GM18951 (cell line): ENCODE measurements around the gene SORCS1.

Source experiments
- POLR2A ChIP-seq: IDR thresholded peaks from 4 replicates; pipeline ENCODE4 v1.6.1; 2011; ENCODE audit warnings: mild to moderate bottlenecking; ENCODE audit not compliant: insufficient read length, insufficient read depth; ENCODE audit errors: extremely low read depth
- in situ Hi-C: fragments of 300-500 bp; cut with MboI; formaldehyde crosslinking; loops from one replicate; pipeline ENCODE4 v1.12.0; 2022; ENCODE audit warnings: low sequenced_read_pairs, mixed read lengths, inconsistent platforms; ENCODE audit not compliant: unreplicated experiment

The SORCS1 gene

GRCh38 chr10:106707657-106708056 lies 456.8 kb downstream of the SORCS1 start:
- in situ Hi-C loops, result no loop called here
- TF ChIP-seq POLR2A, result no peak

GRCh38 chr10:106706127-106706526 lies 458.4 kb downstream of the SORCS1 start:
- in situ Hi-C loops, result no loop called here
- TF ChIP-seq POLR2A, result no peak

- in situ Hi-C loops, result no loop called here
- TF ChIP-seq POLR2A, result no peak
Observed at GRCh38 chr10:106705681-106706100, 458.8 kb downstream of the SORCS1 start.

GRCh38 chr10:106696239-106696638 lies 468.3 kb downstream of the SORCS1 start:
- in situ Hi-C loops, result no loop called here

DNA sequence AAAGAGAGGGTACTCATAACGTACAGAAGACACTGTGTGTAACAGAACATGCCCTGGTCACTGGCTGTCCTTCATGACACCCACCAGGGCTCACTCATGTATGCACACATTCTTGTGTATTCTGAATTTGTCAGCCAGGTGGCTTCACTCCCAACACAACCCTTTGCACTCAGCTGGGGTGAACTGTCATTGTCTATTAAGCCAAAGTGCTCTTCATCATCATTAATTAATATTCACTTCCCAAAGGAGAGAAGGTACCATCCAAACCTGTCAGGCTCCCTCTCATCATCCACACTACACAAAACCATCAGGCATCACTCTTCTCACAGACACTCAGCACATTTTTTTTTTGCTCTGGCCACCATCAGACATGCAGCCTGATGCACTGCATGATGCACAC lies 469.8 kb downstream of the SORCS1 start:
- no peak for TF ChIP-seq POLR2A
- in situ Hi-C loops, result no loop called here

More at GRCh38 chr10:106696239-106696638, 468.3 kb downstream of the SORCS1 start:
- TF ChIP-seq POLR2A, result no peak

GRCh38 chr10:106682175-106682574 lies 482.3 kb downstream of the SORCS1 start:
- no peak for TF ChIP-seq POLR2A
- in situ Hi-C loops, result no loop called here

- in situ Hi-C loops, result no loop called here
- no peak for TF ChIP-seq POLR2A
Observed at GRCh38 chr10:106680061-106680460, 484.4 kb downstream of the SORCS1 start.

- no peak for TF ChIP-seq POLR2A
- in situ Hi-C loops, result no loop called here
Observed at GRCh38 chr10:106679314-106679713, 485.2 kb downstream of the SORCS1 start.

GRCh38 chr10:106672517-106673175 lies 491.9 kb downstream of the SORCS1 start:
- in situ Hi-C loops, result no loop called here
- TF ChIP-seq POLR2A, result no peak

DNA sequence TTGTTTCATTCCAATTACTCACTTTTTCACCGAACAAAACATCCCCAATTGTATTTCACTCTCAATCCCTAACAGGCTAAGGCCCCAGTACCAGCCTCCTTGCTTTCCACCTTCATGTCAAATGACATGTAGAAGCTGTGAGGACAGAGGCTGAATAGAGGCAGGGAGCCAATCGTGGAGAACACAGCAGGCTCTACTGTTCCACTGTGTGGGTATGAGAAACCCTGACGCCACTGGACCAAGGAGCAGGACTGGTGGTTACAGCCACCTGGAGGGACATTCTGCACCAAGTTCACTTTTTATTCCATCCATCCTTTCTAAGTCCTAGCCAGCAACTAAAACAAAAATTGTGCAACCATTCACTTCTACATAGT lies 502.8 kb downstream of the SORCS1 start:
- in situ Hi-C loops, result no loop called here
- TF ChIP-seq POLR2A, result no peak

DNA sequence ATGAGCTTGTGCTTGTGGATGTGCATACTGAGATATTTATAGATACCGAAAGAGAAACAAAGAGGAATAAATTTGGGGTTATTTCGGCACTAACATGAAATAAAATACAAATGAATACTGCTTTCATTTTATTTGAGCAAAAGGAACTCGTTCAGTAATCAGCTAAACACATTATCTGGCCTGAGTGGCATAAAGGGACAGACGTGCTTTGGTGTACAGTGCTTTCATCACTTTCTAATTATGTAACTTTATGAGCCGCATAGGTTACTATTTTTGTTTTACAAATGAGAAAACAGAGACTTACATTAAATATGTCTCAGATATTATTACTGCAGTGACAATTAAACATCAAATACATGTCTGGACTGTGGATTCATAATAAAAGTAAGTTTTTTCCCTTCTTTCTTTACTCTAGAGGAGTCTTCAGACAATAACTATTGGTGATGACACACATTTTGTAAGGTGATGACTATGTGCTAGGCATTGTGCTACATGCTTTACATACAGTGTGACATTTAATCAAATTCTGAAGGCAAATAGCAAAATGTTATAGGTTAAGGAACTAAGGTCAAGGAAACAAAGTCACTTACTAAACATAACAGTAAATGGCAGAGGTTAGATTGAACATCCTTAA lies 503.3 kb downstream of the SORCS1 start:
- no peak for TF ChIP-seq POLR2A
- in situ Hi-C loops, result no loop called here

GRCh38 chr10:106660550-106660949 lies 504.0 kb downstream of the SORCS1 start:
- in situ Hi-C loops, result no loop called here
- no peak for TF ChIP-seq POLR2A

DNA sequence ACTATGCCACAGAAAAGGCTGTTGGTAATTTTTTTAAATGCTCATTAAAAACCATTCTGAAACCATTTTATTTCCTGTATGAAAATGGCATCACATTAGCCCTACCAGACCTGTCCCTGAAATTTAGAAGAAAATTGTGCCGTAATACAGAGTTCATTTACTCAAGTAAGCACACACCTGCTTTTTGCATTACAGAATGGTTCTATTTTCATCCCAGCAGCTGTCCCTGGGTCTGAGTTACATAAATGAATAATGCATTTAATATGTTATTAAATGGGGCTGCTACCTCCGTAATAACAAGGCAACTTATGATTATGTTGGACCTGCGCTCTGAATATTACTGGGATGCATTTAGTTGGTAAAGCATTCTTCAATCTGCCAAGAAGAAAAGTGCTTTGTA lies 508.9 kb downstream of the SORCS1 start:
- in situ Hi-C loops, result no loop called here
- TF ChIP-seq POLR2A, result no peak

DNA sequence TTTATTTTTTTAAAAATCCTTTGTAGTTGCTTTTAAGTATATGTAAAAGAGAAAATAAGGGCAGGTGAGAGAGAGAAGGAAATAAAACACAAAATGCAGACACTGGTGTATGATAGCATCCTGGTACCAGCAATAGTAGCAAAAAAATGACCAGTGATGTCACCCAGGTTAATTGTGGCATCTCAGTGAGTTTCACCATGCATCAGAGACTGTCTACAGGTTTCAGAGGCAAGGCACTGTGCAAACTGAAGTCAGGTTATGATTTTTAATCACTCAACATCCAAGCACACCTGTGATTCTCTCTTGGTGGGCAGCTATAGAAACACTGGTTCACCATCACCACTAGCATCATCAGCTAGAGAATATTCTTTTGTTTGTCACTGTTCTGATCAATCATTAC lies 509.3 kb downstream of the SORCS1 start:
- TF ChIP-seq POLR2A, result no peak
- in situ Hi-C loops, result no loop called here

GRCh38 chr10:106652279-106652678 lies 512.2 kb downstream of the SORCS1 start:
- in situ Hi-C loops, result no loop called here
- no peak for TF ChIP-seq POLR2A
